Esophagus muscularis mucosa (tissue), 4 donors: Measurements from ENCODE around the gene IPO9.

Source experiments
- CTCF ChIP-seq, 3 experiments: fragments of 200-600 bp in 2 of 3; fragments of 450-650 bp in 1 of 3; sonication (generic) in 2 of 3; IDR thresholded peaks; one replicate each; pipeline ENCODE4 v1.5.1; 2017 to 2019; ENCODE audit warnings: antibody characterized with exemption in 3 of 3, mild to moderate bottlenecking in 2 of 3, moderate library complexity in 1 of 3
- EP300 ChIP-seq: sonication (generic); formaldehyde crosslinking; IDR thresholded peaks from one replicate; pipeline ENCODE4 v1.6.1; 2017; ENCODE audit warnings: antibody characterized with exemption
- POLR2A ChIP-seq: fragments of 450-650 bp; IDR thresholded peaks from one replicate; pipeline ENCODE4 v1.6.1; 2017; ENCODE audit warnings: antibody characterized with exemption, moderate library complexity, mild to moderate bottlenecking, low read depth

- no peak for TF ChIP-seq CTCF (IDR thresholded peaks at IDR 0.05)
- TF ChIP-seq EP300, result no peak
- no peak for TF ChIP-seq POLR2A
These were observed 9.8 kb upstream of the IPO9 start for GRCh38 chr1:201818971-201819750.
